Measurements from ENCODE around the gene KLHL29.

Gene KLHL29

GRCh38 chr2:23596316-23596885, 211.4 kb downstream of the KLHL29 start:
- TF ChIP-seq MYC (IDR thresholded peaks at IDR 0.05; ENCODE audit: low read depth, low read length) (no peak), POLR2A (IDR thresholded peaks at IDR 0.05; ENCODE audit: extremely low read depth, insufficient read length) (no peak)
- TF ChIP-seq, protein P1, sequence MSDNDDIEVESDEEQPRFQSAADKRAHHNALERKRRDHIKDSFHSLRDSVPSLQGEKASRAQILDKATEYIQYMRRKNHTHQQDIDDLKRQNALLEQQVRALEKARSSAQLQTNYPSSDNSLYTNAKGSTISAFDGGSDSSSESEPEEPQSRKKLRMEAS (IDR thresholded peaks at IDR 0.05; ENCODE audit: low read depth, low read length) = no peak
- TF ChIP-seq, protein P2, sequence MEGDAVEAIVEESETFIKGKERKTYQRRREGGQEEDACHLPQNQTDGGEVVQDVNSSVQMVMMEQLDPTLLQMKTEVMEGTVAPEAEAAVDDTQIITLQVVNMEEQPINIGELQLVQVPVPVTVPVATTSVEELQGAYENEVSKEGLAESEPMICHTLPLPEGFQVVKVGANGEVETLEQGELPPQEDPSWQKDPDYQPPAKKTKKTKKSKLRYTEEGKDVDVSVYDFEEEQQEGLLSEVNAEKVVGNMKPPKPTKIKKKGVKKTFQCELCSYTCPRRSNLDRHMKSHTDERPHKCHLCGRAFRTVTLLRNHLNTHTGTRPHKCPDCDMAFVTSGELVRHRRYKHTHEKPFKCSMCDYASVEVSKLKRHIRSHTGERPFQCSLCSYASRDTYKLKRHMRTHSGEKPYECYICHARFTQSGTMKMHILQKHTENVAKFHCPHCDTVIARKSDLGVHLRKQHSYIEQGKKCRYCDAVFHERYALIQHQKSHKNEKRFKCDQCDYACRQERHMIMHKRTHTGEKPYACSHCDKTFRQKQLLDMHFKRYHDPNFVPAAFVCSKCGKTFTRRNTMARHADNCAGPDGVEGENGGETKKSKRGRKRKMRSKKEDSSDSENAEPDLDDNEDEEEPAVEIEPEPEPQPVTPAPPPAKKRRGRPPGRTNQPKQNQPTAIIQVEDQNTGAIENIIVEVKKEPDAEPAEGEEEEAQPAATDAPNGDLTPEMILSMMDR (IDR thresholded peaks at IDR 0.05; ENCODE audit: low read depth, low read length) = no peak
- peak; percentile 17 for DNase-seq (ENCODE audit: low read depth)
- no peak overlapping the region for H3K4me3 ChIP-seq (ENCODE audit: low read depth, low read length)

DNA sequence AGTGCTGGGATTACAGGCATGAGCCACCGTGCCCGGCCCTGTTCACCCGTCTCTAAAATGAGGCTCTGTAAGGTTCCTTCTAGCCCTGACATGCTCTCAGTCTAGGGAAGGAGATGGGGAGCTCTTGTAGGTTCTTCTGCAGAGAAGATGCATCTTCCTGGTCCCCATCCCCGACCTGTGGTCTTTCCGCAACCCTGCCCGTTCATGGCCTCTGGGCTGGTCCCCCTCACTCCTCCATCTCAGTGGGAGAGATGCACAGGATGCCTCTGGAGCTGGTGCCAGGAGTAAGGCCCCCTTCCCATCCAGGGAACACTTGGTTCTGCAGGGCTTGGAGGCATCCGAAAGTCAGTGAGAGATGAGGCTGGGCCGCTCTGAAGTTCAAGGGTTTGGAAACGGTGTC, 212.7 kb downstream of the KLHL29 start:
- TF ChIP-seq, protein P2 (IDR thresholded peaks at IDR 0.05; ENCODE audit: low read depth, low read length) = no peak
- TF ChIP-seq, protein P1 (IDR thresholded peaks at IDR 0.05; ENCODE audit: low read depth, low read length) = no peak
- TF ChIP-seq POLR2A (IDR thresholded peaks at IDR 0.05; ENCODE audit: extremely low read depth, insufficient read length) = no peak
- no peak for TF ChIP-seq MYC (IDR thresholded peaks at IDR 0.05; ENCODE audit: low read depth, low read length)
- no peak overlapping the region for H3K4me3 ChIP-seq (ENCODE audit: low read depth, low read length)
- DNase-seq (ENCODE audit: low read depth) = no peak

GRCh38 chr2:23599006-23599405, 214.0 kb downstream of the KLHL29 start:
- no peak for DNase-seq (ENCODE audit: low read depth)
- TF ChIP-seq, protein P1 (IDR thresholded peaks at IDR 0.05; ENCODE audit: low read depth, low read length) = no peak
- TF ChIP-seq MYC (IDR thresholded peaks at IDR 0.05; ENCODE audit: low read depth, low read length) (no peak), POLR2A (IDR thresholded peaks at IDR 0.05; ENCODE audit: extremely low read depth, insufficient read length) (no peak)
- TF ChIP-seq, protein P2 (IDR thresholded peaks at IDR 0.05; ENCODE audit: low read depth, low read length) = no peak
- no peak overlapping the region for H3K4me3 ChIP-seq (ENCODE audit: low read depth, low read length)

GRCh38 chr2:23599667-23600066, 214.7 kb downstream of the KLHL29 start:
- no peak for TF ChIP-seq MYC (IDR thresholded peaks at IDR 0.05; ENCODE audit: low read depth, low read length)
- TF ChIP-seq, protein P2 (IDR thresholded peaks at IDR 0.05; ENCODE audit: low read depth, low read length) = no peak
- TF ChIP-seq, protein P1 (IDR thresholded peaks at IDR 0.05; ENCODE audit: low read depth, low read length) = no peak
- H3K4me3 ChIP-seq (ENCODE audit: low read depth, low read length) = no peak overlapping the region
- DNase-seq (ENCODE audit: low read depth) = no peak

GRCh38 chr2:23600346-23600745, 215.4 kb downstream of the KLHL29 start:
- DNase-seq (ENCODE audit: low read depth) = no peak

More at GRCh38 chr2:23600346-23600745, 215.4 kb downstream of the KLHL29 start:
- no peak overlapping the region for H3K4me3 ChIP-seq (ENCODE audit: low read depth, low read length)
- TF ChIP-seq, protein P1 (IDR thresholded peaks at IDR 0.05; ENCODE audit: low read depth, low read length) = no peak
- TF ChIP-seq POLR2A (IDR thresholded peaks at IDR 0.05; ENCODE audit: extremely low read depth, insufficient read length) (no peak), MYC (IDR thresholded peaks at IDR 0.05; ENCODE audit: low read depth, low read length) (no peak)
- TF ChIP-seq, protein P2 (IDR thresholded peaks at IDR 0.05; ENCODE audit: low read depth, low read length) = no peak

Data from NB4 (cell line).